ENCODE results near the gene ZNF564.
"Not testable (repeated sequence)": the region's sequence is repeated elsewhere in the genome, so short reads cannot be mapped to it uniquely, and the experiment has no call there.

ZNF564 gene

GRCh38 chr19:12495002-12495802, 56.1 kb downstream of the ZNF564 start:
- DNase-seq = peak; percentile 82

GRCh38 chr19:12494260-12494860, 56.9 kb downstream of the ZNF564 start:
- no peak for DNase-seq

GRCh38 chr19:12486265-12486783, 65.0 kb downstream of the ZNF564 start:
- not testable (repeated sequence) for DNase-seq

- DNase-seq = no peak
Observed at GRCh38 chr19:12485571-12485970, 65.7 kb downstream of the ZNF564 start.

GRCh38 chr19:12485052-12485416, 66.2 kb downstream of the ZNF564 start:
- DNase-seq = no peak

GRCh38 chr19:12484371-12485051, 66.8 kb downstream of the ZNF564 start, which contains the start of gene ZNF709:
TSS of gene ZNF709 (minus strand) at chr19:12484816. CDS start at chr19:12484657, 159 bp downstream.
- peak; percentile 64 for DNase-seq

GRCh38 chr19:12484011-12484370, 67.3 kb downstream of the ZNF564 start:
- DNase-seq = no peak

GRCh38 chr19:12482509-12482886, 68.8 kb downstream of the ZNF564 start:
- no peak for DNase-seq

GRCh38 chr19:12481781-12482508, 69.3 kb downstream of the ZNF564 start:
- DNase-seq = no peak

- DNase-seq = no peak
Observed at GRCh38 chr19:12478234-12478941, 72.9 kb downstream of the ZNF564 start.

Measured in NCI-H226 (cell line).